ENCODE results near the gene ZNF615.

GRCh38 chr19:51948975-51949374, 59.0 kb downstream of the ZNF615 start:
- TF ChIP-seq CTCF (IDR thresholded peaks at IDR 0.05) (no peak), ZFX (IDR thresholded peaks at IDR 0.05; ENCODE audit: borderline replicate concordance) (no peak)
